SK-N-SH (cell line): ENCODE measurements around the gene USE1. TPM values are rescaled to one million over a fixed set of nuclear protein-coding genes. Genes with fewer than 3 reads are reported as not detected.
A peak's percentile ranks its signal among the peaks of the same experiment; 100 is the strongest.

Source experiments
- CTCF ChIA-PET: fragments of 300-600, 350-600 bp; formaldehyde crosslinking; extraction: SDS; loops from one replicate; lab custom pipeline; 2021; lab: Yijun Ruan, JAX
- POLR2A ChIA-PET: fragments of 350-600 bp; sonication (Branson Sonifier 250); formaldehyde crosslinking; extraction: SDS; loops from one replicate; lab custom pipeline; 2020; ENCODE audit warnings: antibody characterized with exemption, inconsistent platforms; lab: Yijun Ruan, JAX
- DNase-seq: peaks from one replicate; pipeline ENCODE4 v3.0.0; 2012
- H2AFZ ChIP-seq: fragments of 200-600 bp; sonication (generic); 2 replicates; pipeline ENCODE4 v1.8.1; 2016; ENCODE audit warnings: antibody characterized with exemption, mild to moderate bottlenecking, low read depth
- H3F3A ChIP-seq: fragments of 200-600 bp; sonication (generic); replicated peaks from 2 replicates; pipeline ENCODE3; 2016; ENCODE audit warnings: antibody characterized with exemption, mild to moderate bottlenecking; ENCODE audit not compliant: insufficient read depth
- H3K27ac ChIP-seq, 2 experiments: fragments of 200-500 bp in 1 of 2; fragments of 200-600 bp in 1 of 2; sonication (Bioruptor generic) in 1 of 2; sonication (generic), shearing (Covaris generic) in 1 of 2; 2 replicates each; pipeline versions ENCODE4 v1.5.1 to v1.6.1; 2014 to 2016; ENCODE audit warnings: low read depth in 2 of 2, inconsistent platforms in 1 of 2, low read length in 1 of 2, mild to moderate bottlenecking in 1 of 2, mixed read lengths in 1 of 2
- H3K27me3 ChIP-seq: fragments of 200-600 bp; sonication (generic), shearing (Covaris generic); 2 replicates; pipeline ENCODE4 v1.6.1; 2016; ENCODE audit warnings: mixed run types; ENCODE audit not compliant: insufficient read depth
- H3K36me3 ChIP-seq, 2 experiments: fragments of 200-500 bp in 1 of 2; fragments of 200-600 bp in 1 of 2; sonication (Bioruptor generic) in 1 of 2; sonication (generic) in 1 of 2; replicated peaks in 1 of 2; 2 replicates each; pipeline versions ENCODE3 to v1.5.1; 2014 to 2016; ENCODE audit warnings: low read length in 1 of 2, mild to moderate bottlenecking in 1 of 2; ENCODE audit not compliant: insufficient read depth in 2 of 2, control insufficient read depth in 1 of 2
- H3K4me1 ChIP-seq, 2 experiments: fragments of 200-500 bp in 1 of 2; fragments of 200-600 bp in 1 of 2; sonication (Bioruptor generic) in 1 of 2; sonication (generic), shearing (Covaris generic) in 1 of 2; 2 replicates each; pipeline versions ENCODE4 v1.5.1 to v1.6.1; 2014 to 2016; ENCODE audit warnings: low read depth in 1 of 2, low read length in 1 of 2, mixed run types in 1 of 2; ENCODE audit not compliant: insufficient read depth in 2 of 2, control insufficient read depth in 1 of 2
- H3K4me2 ChIP-seq: fragments of 200-600 bp; sonication (generic), shearing (Covaris generic); 2 replicates; pipeline ENCODE4 v1.6.1; 2017; ENCODE audit warnings: mixed run types
- H3K4me3 ChIP-seq, 2 experiments: fragments of 200-500 bp in 1 of 2; fragments of 200-600 bp in 1 of 2; sonication (Bioruptor generic) in 1 of 2; sonication (generic), shearing (Covaris generic) in 1 of 2; 2 replicates each; pipeline versions ENCODE4 v1.5.1 to v1.8.1; 2014 to 2016; ENCODE audit warnings: low read depth in 2 of 2, inconsistent platforms in 1 of 2, low read length in 1 of 2, mild to moderate bottlenecking in 1 of 2, mixed read lengths in 1 of 2, moderate library complexity in 1 of 2
- H3K79me2 ChIP-seq: fragments of 200-600 bp; sonication (generic); 2 replicates; pipeline ENCODE4 v1.8.1; 2017; ENCODE audit warnings: mild to moderate bottlenecking; ENCODE audit not compliant: insufficient read depth
- H3K9ac ChIP-seq: fragments of 200-600 bp; sonication (generic); 2 replicates; pipeline ENCODE4 v1.6.1; 2017; ENCODE audit warnings: mixed run types
- H3K9me2 ChIP-seq: fragments of 200-600 bp; sonication (generic); 2 replicates; pipeline ENCODE4 v1.6.1; 2017; ENCODE audit warnings: mixed run types
- H3K9me3 ChIP-seq: fragments of 200-600 bp; sonication (generic); 2 replicates; pipeline ENCODE4 v1.6.1; 2017; ENCODE audit warnings: mixed run types, mild to moderate bottlenecking, moderate library complexity
- H4K20me1 ChIP-seq: fragments of 200-600 bp; sonication (generic); 2 replicates; pipeline ENCODE4 v1.6.1; 2017; ENCODE audit warnings: mild to moderate bottlenecking, mixed run types; ENCODE audit not compliant: insufficient read depth
- CTCF ChIP-seq: fragments of 200-600 bp; sonication (generic); IDR thresholded peaks from 2 replicates; pipeline ENCODE4 v1.6.1; 2017; ENCODE audit warnings: antibody characterized with exemption, mild to moderate bottlenecking, moderate library complexity
- FOSL2 ChIP-seq: IDR thresholded peaks from 2 replicates; pipeline ENCODE4 v1.4.0; 2012; ENCODE audit warnings: low read depth, mild to moderate bottlenecking, moderate library complexity, borderline replicate concordance
- FOXJ3 ChIP-seq: sonication (generic); formaldehyde crosslinking; IDR thresholded peaks from 2 replicates; pipeline ENCODE4 v1.5.1; 2020; ENCODE audit warnings: mild to moderate bottlenecking, missing genetic modification reagents
- FOXM1 ChIP-seq: IDR thresholded peaks from 2 replicates; pipeline ENCODE4 v1.4.0; 2012; ENCODE audit warnings: low read depth, mild to moderate bottlenecking
- GATA2 ChIP-seq: sonication (generic); formaldehyde crosslinking; IDR thresholded peaks from 2 replicates; pipeline ENCODE4 v1.5.0; 2020; ENCODE audit warnings: mild to moderate bottlenecking, missing genetic modification reagents
- IRF3 ChIP-seq: fragments of 150-350 bp; IDR thresholded peaks from 2 replicates; pipeline ENCODE4 v1.6.1; 2016; ENCODE audit warnings: mild to moderate bottlenecking, low read depth, low read length
- MXI1 ChIP-seq: IDR thresholded peaks from 2 replicates; pipeline ENCODE4 v1.6.1; 2012; ENCODE audit warnings: mild to moderate bottlenecking, low read depth, low read length, improper control_type of control experiment
- NRF1 ChIP-seq: IDR thresholded peaks from 2 replicates; pipeline ENCODE4 v1.6.1; 2012; ENCODE audit warnings: low read depth, mild to moderate bottlenecking, low read length
- RAD21 ChIP-seq: IDR thresholded peaks from 2 replicates; pipeline ENCODE4 v1.6.1; 2012; ENCODE audit warnings: mild to moderate bottlenecking, low read length
- RFX5 ChIP-seq: IDR thresholded peaks from 2 replicates; pipeline ENCODE4 v1.6.1; 2012; ENCODE audit warnings: mild to moderate bottlenecking, improper control_type of control experiment, low read length
- SMC3 ChIP-seq: IDR thresholded peaks from 2 replicates; pipeline ENCODE4 v1.6.1; 2012; ENCODE audit warnings: low read depth, low read length, improper control_type of control experiment
- TAF1 ChIP-seq: IDR thresholded peaks from 2 replicates; pipeline ENCODE4 v1.6.1; 2012; ENCODE audit warnings: low read depth, mild to moderate bottlenecking, low read length, moderate library complexity, borderline replicate concordance
- TCF12 ChIP-seq: IDR thresholded peaks from 2 replicates; pipeline ENCODE4 v1.4.0; 2012
- TEAD4 ChIP-seq: IDR thresholded peaks from 2 replicates; pipeline ENCODE4 v1.4.0; 2012; ENCODE audit warnings: mild to moderate bottlenecking, borderline replicate concordance; ENCODE audit not compliant: insufficient read depth
- USF2 ChIP-seq: fragments of 150-350 bp; IDR thresholded peaks from 2 replicates; pipeline ENCODE4 v1.6.1; 2017; ENCODE audit warnings: antibody characterized with exemption, low read length, low read depth, borderline replicate concordance
- ZBTB33 ChIP-seq: IDR thresholded peaks from 2 replicates; pipeline ENCODE4 v1.4.0; 2012; ENCODE audit warnings: low read depth, borderline replicate concordance
- WGBS: methylation state at CpG from one replicate; pipeline ENCODE4 v1.1.6; 2017; ENCODE audit warnings: low lambda C conversion rate; 5-methylcytosine and 5-hydroxymethylcytosine counted together
- polyA plus RNA-seq, 3 experiments: library from polyadenylated mRNA; depleted of rRNA; stranded (reverse); fragments of >200 nt; gene quantifications; 2 replicates each; pipeline ENCODE4 v1.2.3, GENCODE V29; 2012

Gene USE1
- polyA plus RNA-seq, 1 of the 3 experiments (the other 2 are of a cell fraction): 81.8 TPM

GRCh38 chr19:17232258-17232657, 17.1 kb downstream of the USE1 start:
- ChIA-PET CTCF (interaction anchor here (1.4 kb wide), 1 partner anchor 26 kb away, joined by 3 read pairs; no protein-coding TSS in a partner anchor), POLR2A (no interaction called here)
- H3K27me3 ChIP-seq: no peaks in the 10 kb centered on the region
- H3K79me2 ChIP-seq: peaks cover 38% of the 10 kb centered on the region
- H3K9me3 ChIP-seq: no peaks in the 10 kb centered on the region
- DNase-seq: no peak
- H3K9me2 ChIP-seq: no peaks in the 10 kb centered on the region
- peaks cover 17% of the 10 kb centered on the region for H4K20me1 ChIP-seq
- H3K9ac ChIP-seq: no peak overlapping the region
- WGBS: 95% methylated on average over 23 of the region's 25 CpGs
- H3F3A ChIP-seq: peaks cover 16% of the 10 kb centered on the region
- H3K4me3 ChIP-seq: no peak overlapping the region
- peaks cover 12 to 23% of the 10 kb centered on the region in 2 experiments for H3K36me3 ChIP-seq
- no peak overlapping the region for H3K4me2 ChIP-seq
- no peak overlapping the region for H2AFZ ChIP-seq
- TF ChIP-seq ZBTB33 (no peak), USF2 (no peak), FOXJ3 (CRISPR knock-in tag) (no peak)
- TF ChIP-seq, all 33 proteins: peak for 0
- H3K27ac ChIP-seq: no peak overlapping the region
- peaks cover 13 to 24% of the 10 kb centered on the region in 2 experiments; a peak in 3 of 4 replicates for H3K4me1 ChIP-seq

- no peaks in the 10 kb centered on the region for H3K9me3 ChIP-seq
- H3K9me2 ChIP-seq: no peaks in the 10 kb centered on the region
- peak overlapping the region; percentile 97 for H3K4me2 ChIP-seq
- peaks cover 17% of the 10 kb centered on the region for H4K20me1 ChIP-seq
- no peaks in the 10 kb centered on the region for H3K27me3 ChIP-seq
- peaks cover 19% of the 10 kb centered on the region for H3F3A ChIP-seq
- WGBS: 17% methylated on average over 9 of the region's 11 CpGs
- TF ChIP-seq TCF12 (no peak), GATA2 (no peak), FOSL2 (no peak), TEAD4 (no peak), IRF3 (no peak), TAF1 (no peak), FOXM1 (no peak), USF2 (no peak), MXI1 (no peak), ZBTB33 (no peak), RFX5 (no peak), SMC3 (no peak), NRF1 (no peak), CTCF (no peak), RAD21 (no peak)
- H3K27ac ChIP-seq: peak overlapping the region; percentile 39 to 83; a peak in 3 of 4 replicates
- POLR2A ChIA-PET: interaction anchor here (0.8 to 2.4 kb wide), 3 partner anchors 9 to 20 kb away, joined by 5 to 12 read pairs (median 12); partner anchors contain the start of genes OCEL1 and USE1
- H3K4me3 ChIP-seq: peak overlapping the region; percentile 53 to 70
- peaks cover 13 to 21% of the 10 kb centered on the region in 2 experiments; a peak in 3 of 4 replicates for H3K4me1 ChIP-seq
- peaks cover 57% of the 10 kb centered on the region for H3K79me2 ChIP-seq
- no peak overlapping the region for H2AFZ ChIP-seq
- peaks cover 12 to 23% of the 10 kb centered on the region in 2 experiments for H3K36me3 ChIP-seq
- H3K9ac ChIP-seq: peak overlapping the region; percentile 34; the same call in 1 of the 2 replicates
- CTCF ChIA-PET: interaction anchor here (0.6 to 4.4 kb wide), 6 partner anchors 8 to 164 kb away, joined by 3 to 29 read pairs (median 6); partner anchors contain the start of genes ANKLE1, OCEL1 and USE1
- DNase-seq: peak; percentile 86
Measured at GRCh38 chr19:17234911-17235299, 19.7 kb downstream of the USE1 start.
